ENCODE data around the gene TNFRSF17. TPM values are rescaled to one million over a fixed set of nuclear protein-coding genes. Genes with fewer than 3 reads are reported as not detected.

Gene TNFRSF17
- total and polyA plus RNA-seq, 9 of the 15 experiments (the other 6 are each of a cell fraction or from before 2014, with no cell fraction given): not detected

- peak; percentile 44; the same call in 1 of the 2 replicates for TF ChIP-seq MAFG (tag; conservative IDR thresholded peaks at IDR 0.05)
- TF ChIP-seq RBM34 (IDR thresholded peaks at IDR 0.05; ENCODE audit: borderline replicate concordance, insufficient read depth, low read length): no peak
- TF ChIP-seq, protein P1, sequence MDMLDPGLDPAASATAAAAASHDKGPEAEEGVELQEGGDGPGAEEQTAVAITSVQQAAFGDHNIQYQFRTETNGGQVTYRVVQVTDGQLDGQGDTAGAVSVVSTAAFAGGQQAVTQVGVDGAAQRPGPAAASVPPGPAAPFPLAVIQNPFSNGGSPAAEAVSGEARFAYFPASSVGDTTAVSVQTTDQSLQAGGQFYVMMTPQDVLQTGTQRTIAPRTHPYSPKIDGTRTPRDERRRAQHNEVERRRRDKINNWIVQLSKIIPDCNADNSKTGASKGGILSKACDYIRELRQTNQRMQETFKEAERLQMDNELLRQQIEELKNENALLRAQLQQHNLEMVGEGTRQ (CRISPR knock-in tag; IDR thresholded peaks at IDR 0.05): no peak
- no peak for TF ChIP-seq HNRNPUL1 (IDR thresholded peaks at IDR 0.05; ENCODE audit: low read length)
- TF ChIP-seq RBM15 (IDR thresholded peaks at IDR 0.05; ENCODE audit: insufficient read depth, low read length): no peak
- TF ChIP-seq ZNF644 (tag; IDR thresholded peaks at IDR 0.05; ENCODE audit: low read depth): no peak
- peak in 1 of 2 experiments; percentile 30; a peak in 1 of 4 replicates for TF ChIP-seq HDAC1 (IDR thresholded peaks at IDR 0.05)
- TF ChIP-seq ATF2 (CRISPR knock-in tag; IDR thresholded peaks at IDR 0.05): no peak
- no peak for TF ChIP-seq NCOA1 (IDR thresholded peaks at IDR 0.05; ENCODE audit: low read depth)
- TF ChIP-seq, protein P2, sequence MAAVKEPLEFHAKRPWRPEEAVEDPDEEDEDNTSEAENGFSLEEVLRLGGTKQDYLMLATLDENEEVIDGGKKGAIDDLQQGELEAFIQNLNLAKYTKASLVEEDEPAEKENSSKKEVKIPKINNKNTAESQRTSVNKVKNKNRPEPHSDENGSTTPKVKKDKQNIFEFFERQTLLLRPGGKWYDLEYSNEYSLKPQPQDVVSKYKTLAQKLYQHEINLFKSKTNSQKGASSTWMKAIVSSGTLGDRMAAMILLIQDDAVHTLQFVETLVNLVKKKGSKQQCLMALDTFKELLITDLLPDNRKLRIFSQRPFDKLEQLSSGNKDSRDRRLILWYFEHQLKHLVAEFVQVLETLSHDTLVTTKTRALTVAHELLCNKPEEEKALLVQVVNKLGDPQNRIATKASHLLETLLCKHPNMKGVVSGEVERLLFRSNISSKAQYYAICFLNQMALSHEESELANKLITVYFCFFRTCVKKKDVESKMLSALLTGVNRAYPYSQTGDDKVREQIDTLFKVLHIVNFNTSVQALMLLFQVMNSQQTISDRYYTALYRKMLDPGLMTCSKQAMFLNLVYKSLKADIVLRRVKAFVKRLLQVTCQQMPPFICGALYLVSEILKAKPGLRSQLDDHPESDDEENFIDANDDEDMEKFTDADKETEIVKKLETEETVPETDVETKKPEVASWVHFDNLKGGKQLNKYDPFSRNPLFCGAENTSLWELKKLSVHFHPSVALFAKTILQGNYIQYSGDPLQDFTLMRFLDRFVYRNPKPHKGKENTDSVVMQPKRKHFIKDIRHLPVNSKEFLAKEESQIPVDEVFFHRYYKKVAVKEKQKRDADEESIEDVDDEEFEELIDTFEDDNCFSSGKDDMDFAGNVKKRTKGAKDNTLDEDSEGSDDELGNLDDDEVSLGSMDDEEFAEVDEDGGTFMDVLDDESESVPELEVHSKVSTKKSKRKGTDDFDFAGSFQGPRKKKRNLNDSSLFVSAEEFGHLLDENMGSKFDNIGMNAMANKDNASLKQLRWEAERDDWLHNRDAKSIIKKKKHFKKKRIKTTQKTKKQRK (IDR thresholded peaks at IDR 0.05; ENCODE audit: borderline replicate concordance, low read depth, low read length): no peak
- no peak for TF ChIP-seq TRIM28 (IDR thresholded peaks at IDR 0.05)
- peak; percentile 34; the same call in 1 of the 2 replicates for TF ChIP-seq EHMT2 (IDR thresholded peaks at IDR 0.05)
- TF ChIP-seq HDAC6 (IDR thresholded peaks at IDR 0.05; ENCODE audit: low read depth, low read length): no peak
Measured at GRCh38 chr16:11977376-11978041, 12.5 kb downstream of the TNFRSF17 start (continued).

Data from K562 (cell line).